Astrocyte (in vitro differentiated cells and primary cell): ENCODE data around the gene ADCY2.

Experiments
- CTCF ChIP-seq: IDR thresholded peaks from 2 replicates; pipeline ENCODE4 v1.5.1; 2011; ENCODE audit warnings: low read depth, mild to moderate bottlenecking, inconsistent platforms, low read length, moderate library complexity; ENCODE audit not compliant: insufficient read depth
- EZH2 ChIP-seq: IDR thresholded peaks from 2 replicates; pipeline ENCODE4 v1.6.1; 2012; ENCODE audit warnings: mild to moderate bottlenecking, low read length, inconsistent platforms; ENCODE audit not compliant: insufficient read depth

DNA sequence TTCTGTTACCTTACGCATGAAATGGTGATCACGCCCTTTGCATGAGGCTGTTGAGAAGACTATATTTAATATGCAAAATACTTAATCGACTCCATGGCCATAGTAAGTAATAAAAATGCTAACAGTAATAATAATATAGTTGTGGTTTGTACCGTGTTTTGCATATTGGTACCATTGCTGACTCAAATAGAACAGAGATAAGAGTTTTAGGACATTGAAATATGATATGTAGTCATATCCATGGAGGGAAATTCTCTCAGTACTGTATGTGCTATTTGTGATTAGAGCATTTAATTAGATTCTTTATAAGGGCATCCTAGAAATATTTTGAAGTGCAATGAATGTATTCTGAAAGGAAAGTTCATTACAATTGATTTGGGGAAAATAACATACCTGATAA is 413.1 kb downstream of the ADCY2 start:
- TF ChIP-seq EZH2 (no peak), CTCF (no peak)
